Measurements from ENCODE around the gene COQ8B. TPM values are rescaled to one million over a fixed set of nuclear protein-coding genes. Genes with fewer than 3 reads are reported as not detected.
A peak's percentile ranks its signal among the peaks of the same experiment; 100 is the strongest.

COQ8B gene
- polyA plus RNA-seq, 4 donors, result 31.0 to 54.1 (median 40.9) TPM

GRCh38 chr19:40718774-40719391 is 2.2 kb upstream of the COQ8B start:
- no peak for DNase-seq (ENCODE audit: low read depth in 4 of 4, low spot score in 2 of 4)

GRCh38 chr19:40717880-40718773 is 1.4 kb upstream of the COQ8B start:
- no peak for DNase-seq (ENCODE audit: low read depth in 4 of 4, low spot score in 2 of 4)

GRCh38 chr19:40717325-40717879 is 716 bp upstream of the COQ8B start:
- no peak for DNase-seq (ENCODE audit: low read depth in 4 of 4, low spot score in 2 of 4)

GRCh38 chr19:40716031-40716481 is 630 bp downstream of the COQ8B start:
- DNase-seq (ENCODE audit: low read depth in 4 of 4, low spot score in 2 of 4), result no peak

- DNase-seq (ENCODE audit: low read depth in 4 of 4, low spot score in 2 of 4), result peak; percentile 84 to 92 (median 84)
Observed at GRCh38 chr19:40714441-40715299, 2.0 kb downstream of the COQ8B start.

- no peak for DNase-seq (ENCODE audit: low read depth in 4 of 4, low spot score in 2 of 4)
Observed at GRCh38 chr19:40713939-40714338, 2.7 kb downstream of the COQ8B start.

GRCh38 chr19:40709817-40710216 is 6.9 kb downstream of the COQ8B start:
- DNase-seq (ENCODE audit: low read depth in 4 of 4, low spot score in 2 of 4), result no peak

GRCh38 chr19:40707615-40708014 is 9.1 kb downstream of the COQ8B start:
- DNase-seq (ENCODE audit: low read depth in 4 of 4, low spot score in 2 of 4), result no peak

GRCh38 chr19:40705950-40706619 is 10.6 kb downstream of the COQ8B start:
- DNase-seq (ENCODE audit: low read depth in 4 of 4, low spot score in 2 of 4), result no peak

GRCh38 chr19:40705362-40705651 is 11.4 kb downstream of the COQ8B start:
- no peak for DNase-seq (ENCODE audit: low read depth in 4 of 4, low spot score in 2 of 4)

- DNase-seq (ENCODE audit: low read depth in 4 of 4, low spot score in 2 of 4), result no peak
Observed at GRCh38 chr19:40704491-40705361, 12.0 kb downstream of the COQ8B start.

GRCh38 chr19:40703029-40703755 is 13.5 kb downstream of the COQ8B start:
- no peak for DNase-seq (ENCODE audit: low read depth in 4 of 4, low spot score in 2 of 4)

GRCh38 chr19:40702337-40703012 is 14.2 kb downstream of the COQ8B start:
- no peak for DNase-seq (ENCODE audit: low read depth in 4 of 4, low spot score in 2 of 4)

GRCh38 chr19:40701758-40702157 is 14.9 kb downstream of the COQ8B start:
- DNase-seq (ENCODE audit: low read depth in 4 of 4, low spot score in 2 of 4), result no peak

GRCh38 chr19:40700083-40700482 is 16.6 kb downstream of the COQ8B start:
- no peak for DNase-seq (ENCODE audit: low read depth in 4 of 4, low spot score in 2 of 4)

GRCh38 chr19:40697007-40697406 is 19.7 kb downstream of the COQ8B start:
- no peak for DNase-seq (ENCODE audit: low read depth in 4 of 4, low spot score in 2 of 4)

GRCh38 chr19:40695881-40696280 is 20.8 kb downstream of the COQ8B start:
- DNase-seq (ENCODE audit: low read depth in 4 of 4, low spot score in 2 of 4), result no peak

- no peak for DNase-seq (ENCODE audit: low read depth in 4 of 4, low spot score in 2 of 4)
Observed at GRCh38 chr19:40693896-40694295, 22.8 kb downstream of the COQ8B start.
